ENCODE measurements around the gene CLASRP.
A peak's percentile ranks its signal among the peaks of the same experiment; 100 is the strongest.

Gene CLASRP

GRCh38 chr19:45117167-45117594, 78.3 kb downstream of the CLASRP start:
- peak in 1 of 2 experiments; percentile 90 for DNase-seq (ENCODE audit: low read depth in 1 of 2, low spot score in 1 of 2)

DNA sequence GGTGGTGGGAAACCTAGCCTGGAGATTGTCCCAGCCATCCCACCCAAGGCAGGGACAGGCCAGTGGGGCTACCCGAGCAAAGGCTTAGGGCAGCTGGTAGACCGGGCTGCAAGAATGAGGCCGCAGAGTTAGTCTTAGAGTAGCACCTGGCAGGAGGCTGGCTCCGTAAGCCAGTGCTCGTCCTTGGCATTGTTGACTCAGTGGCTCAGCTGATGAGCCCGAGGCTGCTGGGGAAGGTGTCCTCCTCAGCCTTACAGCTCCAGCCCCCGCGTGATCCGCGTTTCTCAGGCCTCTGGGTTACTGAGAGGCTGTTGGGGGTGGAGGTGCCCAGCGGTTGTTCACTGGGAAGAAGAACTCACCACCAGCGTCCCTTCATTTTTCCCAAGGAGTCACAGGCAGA, 78.8 kb downstream of the CLASRP start:
- no peak overlapping the region for H3K4me3 ChIP-seq (replicated peaks; ENCODE audit: insufficient read depth, low read length)
- no peak for DNase-seq (ENCODE audit: low read depth in 1 of 2, low spot score in 1 of 2)
- peak overlapping the region; percentile 78 for H3K27ac ChIP-seq (replicated peaks)
- TF ChIP-seq GABPA (IDR thresholded peaks at IDR 0.05; ENCODE audit: low read depth) (no peak), POLR2AphosphoS5 (IDR thresholded peaks at IDR 0.05; ENCODE audit: low read depth) (no peak), CTCF (IDR thresholded peaks at IDR 0.05; ENCODE audit: insufficient read depth, low read length) (no peak), SPI1 (IDR thresholded peaks at IDR 0.05; ENCODE audit: borderline replicate concordance, low read depth) (no peak), REST (IDR thresholded peaks at IDR 0.05; ENCODE audit: insufficient replicate concordance, low read depth) (no peak)
- no peaks in the 10 kb centered on the region for H3K27me3 ChIP-seq (ENCODE audit: insufficient read depth, poor library complexity, severe bottlenecking)

More at GRCh38 chr19:45117167-45117594, 78.3 kb downstream of the CLASRP start:
- H3K27me3 ChIP-seq (ENCODE audit: insufficient read depth, poor library complexity, severe bottlenecking) = no peaks in the 10 kb centered on the region
- no peak overlapping the region for H3K4me3 ChIP-seq (replicated peaks; ENCODE audit: insufficient read depth, low read length)
- peak overlapping the region; percentile 78 for H3K27ac ChIP-seq (replicated peaks)
- no peak; the same call in 1 of the 2 replicates for TF ChIP-seq SPI1 (IDR thresholded peaks at IDR 0.05; ENCODE audit: borderline replicate concordance, low read depth)
- TF ChIP-seq POLR2AphosphoS5 (IDR thresholded peaks at IDR 0.05; ENCODE audit: low read depth) = peak; percentile 77
- TF ChIP-seq GABPA (IDR thresholded peaks at IDR 0.05; ENCODE audit: low read depth) = no peak
- no peak for TF ChIP-seq REST (IDR thresholded peaks at IDR 0.05; ENCODE audit: insufficient replicate concordance, low read depth)
- no peak for TF ChIP-seq CTCF (IDR thresholded peaks at IDR 0.05; ENCODE audit: insufficient read depth, low read length)

DNA sequence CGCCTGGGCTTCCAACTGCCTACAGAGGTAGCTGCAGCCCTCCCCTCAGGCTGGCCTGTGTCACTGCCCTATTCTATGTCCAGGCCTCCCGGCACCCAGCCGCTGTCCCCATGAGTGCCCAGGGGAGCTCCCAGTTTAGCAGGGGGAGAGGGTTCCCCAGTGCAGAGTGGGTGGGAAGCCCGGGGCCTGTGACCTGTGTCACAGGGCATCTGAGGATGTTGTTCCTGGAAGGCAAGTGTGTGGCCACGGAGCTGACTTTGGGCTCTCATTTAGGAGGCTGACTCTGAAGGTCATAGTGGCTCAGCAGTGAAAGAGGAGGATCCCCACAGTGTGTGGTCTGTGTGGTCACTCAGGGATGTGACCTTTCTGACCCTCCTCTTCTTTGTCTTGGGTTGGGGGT, 79.3 kb downstream of the CLASRP start:
- Histone ChIP-seq H3K27ac (replicated peaks) (peak overlapping the region; percentile 78), H3K4me3 (replicated peaks; ENCODE audit: insufficient read depth, low read length) (no peak overlapping the region)
- DNase-seq (ENCODE audit: low read depth in 1 of 2, low spot score in 1 of 2) = no peak

More for the DNA sequence above, 79.3 kb downstream of the CLASRP start:
- no peak for TF ChIP-seq POLR2AphosphoS5 (IDR thresholded peaks at IDR 0.05; ENCODE audit: low read depth)
- TF ChIP-seq REST (IDR thresholded peaks at IDR 0.05; ENCODE audit: insufficient replicate concordance, low read depth) = no peak
- no peak for TF ChIP-seq GABPA (IDR thresholded peaks at IDR 0.05; ENCODE audit: low read depth)
- no peak for TF ChIP-seq SPI1 (IDR thresholded peaks at IDR 0.05; ENCODE audit: borderline replicate concordance, low read depth)
- no peak for TF ChIP-seq CTCF (IDR thresholded peaks at IDR 0.05; ENCODE audit: insufficient read depth, low read length)
- H3K27me3 ChIP-seq (ENCODE audit: insufficient read depth, poor library complexity, severe bottlenecking) = no peaks in the 10 kb centered on the region

All from HL-60 (cell line).